ENCODE data around the gene OLFM4.

GRCh38 chr13:53017433-53017970 lies 11.1 kb upstream of the OLFM4 start:
- no peak for TF ChIP-seq POLR2AphosphoS5 (IDR thresholded peaks at IDR 0.05)
- TF ChIP-seq, protein P1, sequence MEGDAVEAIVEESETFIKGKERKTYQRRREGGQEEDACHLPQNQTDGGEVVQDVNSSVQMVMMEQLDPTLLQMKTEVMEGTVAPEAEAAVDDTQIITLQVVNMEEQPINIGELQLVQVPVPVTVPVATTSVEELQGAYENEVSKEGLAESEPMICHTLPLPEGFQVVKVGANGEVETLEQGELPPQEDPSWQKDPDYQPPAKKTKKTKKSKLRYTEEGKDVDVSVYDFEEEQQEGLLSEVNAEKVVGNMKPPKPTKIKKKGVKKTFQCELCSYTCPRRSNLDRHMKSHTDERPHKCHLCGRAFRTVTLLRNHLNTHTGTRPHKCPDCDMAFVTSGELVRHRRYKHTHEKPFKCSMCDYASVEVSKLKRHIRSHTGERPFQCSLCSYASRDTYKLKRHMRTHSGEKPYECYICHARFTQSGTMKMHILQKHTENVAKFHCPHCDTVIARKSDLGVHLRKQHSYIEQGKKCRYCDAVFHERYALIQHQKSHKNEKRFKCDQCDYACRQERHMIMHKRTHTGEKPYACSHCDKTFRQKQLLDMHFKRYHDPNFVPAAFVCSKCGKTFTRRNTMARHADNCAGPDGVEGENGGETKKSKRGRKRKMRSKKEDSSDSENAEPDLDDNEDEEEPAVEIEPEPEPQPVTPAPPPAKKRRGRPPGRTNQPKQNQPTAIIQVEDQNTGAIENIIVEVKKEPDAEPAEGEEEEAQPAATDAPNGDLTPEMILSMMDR (IDR thresholded peaks at IDR 0.05): no peak
